Measurements from ENCODE around the gene PIK3CB.
"Not testable (repeated sequence)": the region's sequence is repeated elsewhere in the genome, so short reads cannot be mapped to it uniquely, and the experiment has no call there.

Gene PIK3CB

GRCh38 chr3:138846262-138846791 lies 11.6 kb upstream of the PIK3CB start:
- no peak for DNase-seq

- no peak for DNase-seq
These were observed 11.0 kb upstream of the PIK3CB start for GRCh38 chr3:138845771-138846173.

- no peak for DNase-seq
These were observed 10.5 kb upstream of the PIK3CB start for GRCh38 chr3:138845181-138845601.

GRCh38 chr3:138842483-138843188 lies 7.9 kb upstream of the PIK3CB start:
- DNase-seq: no peak

- not testable (repeated sequence) for DNase-seq
These were observed 3.7 kb upstream of the PIK3CB start for GRCh38 chr3:138838385-138838784.

- DNase-seq: not testable (repeated sequence)
These were observed 1.1 kb upstream of the PIK3CB start for GRCh38 chr3:138835846-138836245.

GRCh38 chr3:138835397-138835757 lies 649 bp upstream of the PIK3CB start:
- DNase-seq: no peak

- peak; percentile 43 for DNase-seq
These were observed 681 bp downstream of the PIK3CB start for GRCh38 chr3:138833899-138834595.

GRCh38 chr3:138832473-138833057 lies 2.2 kb downstream of the PIK3CB start:
- not testable (repeated sequence) for DNase-seq

GRCh38 chr3:138829886-138830510 lies 4.7 kb downstream of the PIK3CB start:
- DNase-seq: no peak

- no peak for DNase-seq
These were observed 5.6 kb downstream of the PIK3CB start for GRCh38 chr3:138829097-138829496.

- no peak for DNase-seq
These were observed 7.5 kb downstream of the PIK3CB start for GRCh38 chr3:138827222-138827621.

GRCh38 chr3:138825336-138825735 lies 9.4 kb downstream of the PIK3CB start:
- DNase-seq: no peak

- no peak for DNase-seq
These were observed 10.6 kb downstream of the PIK3CB start for GRCh38 chr3:138824114-138824506.

GRCh38 chr3:138820379-138820778 lies 14.3 kb downstream of the PIK3CB start:
- not testable (repeated sequence) for DNase-seq

- DNase-seq: no peak
These were observed 16.4 kb downstream of the PIK3CB start for GRCh38 chr3:138818185-138818860.

GRCh38 chr3:138817695-138818094 lies 17.0 kb downstream of the PIK3CB start:
- DNase-seq: no peak

GRCh38 chr3:138812806-138813205 lies 21.9 kb downstream of the PIK3CB start:
- no peak for DNase-seq

- no peak for DNase-seq
These were observed 25.1 kb downstream of the PIK3CB start for GRCh38 chr3:138809500-138810256.

- DNase-seq: no peak
These were observed 28.2 kb downstream of the PIK3CB start for GRCh38 chr3:138806376-138807080.

- DNase-seq: no peak
These were observed 31.6 kb downstream of the PIK3CB start for GRCh38 chr3:138803006-138803653.
